Adrenal gland (tissue), 5 donors: Measurements from ENCODE around the gene RBPJ.

ENCODE experiments used
- POLR2A ChIP-seq, 2 donors: fragments of 450-650 bp; IDR thresholded peaks; one replicate each; pipeline ENCODE4 v1.6.1; 2017; ENCODE audit warnings: antibody characterized with exemption in 2 of 2, mild to moderate bottlenecking in 2 of 2, moderate library complexity in 1 of 2
- TF ChIP-seq, protein P1 (sequence below), 6 experiments: fragments of 450-650 bp in 4 of 6; fragments of 200-600 bp in 2 of 6; sonication (generic) in 1 of 6; IDR thresholded peaks; 1 replicate in 5 of 6; 2 replicates in 1 of 6; pipeline versions ENCODE4 v1.5.1 to v1.8.0; 2016 to 2021; ENCODE audit warnings: antibody characterized with exemption in 6 of 6, mild to moderate bottlenecking in 2 of 6, moderate library complexity in 1 of 6
- donor health status: DM: no; HTN: no; CAD: no.

DNA sequence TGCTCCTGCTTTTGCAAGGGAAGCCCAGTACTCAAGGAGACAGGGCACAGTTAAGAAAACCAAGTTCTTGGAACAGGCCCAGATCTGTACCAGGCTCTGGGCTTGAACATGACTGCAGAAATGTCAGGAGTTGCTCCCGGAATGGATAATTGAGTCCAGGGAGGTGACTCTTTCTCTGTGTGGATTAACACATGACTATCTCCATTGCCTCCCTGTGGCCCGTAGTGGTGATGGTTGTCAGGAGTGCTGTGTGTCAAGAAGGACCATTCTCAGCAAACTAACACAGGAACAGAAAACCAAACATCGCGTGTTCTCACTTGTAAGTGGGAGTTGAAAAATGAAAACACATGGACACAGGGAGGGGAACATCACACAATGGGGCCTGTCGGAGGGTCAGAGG is 129.6 kb downstream of the RBPJ start:
- TF ChIP-seq, protein P1, sequence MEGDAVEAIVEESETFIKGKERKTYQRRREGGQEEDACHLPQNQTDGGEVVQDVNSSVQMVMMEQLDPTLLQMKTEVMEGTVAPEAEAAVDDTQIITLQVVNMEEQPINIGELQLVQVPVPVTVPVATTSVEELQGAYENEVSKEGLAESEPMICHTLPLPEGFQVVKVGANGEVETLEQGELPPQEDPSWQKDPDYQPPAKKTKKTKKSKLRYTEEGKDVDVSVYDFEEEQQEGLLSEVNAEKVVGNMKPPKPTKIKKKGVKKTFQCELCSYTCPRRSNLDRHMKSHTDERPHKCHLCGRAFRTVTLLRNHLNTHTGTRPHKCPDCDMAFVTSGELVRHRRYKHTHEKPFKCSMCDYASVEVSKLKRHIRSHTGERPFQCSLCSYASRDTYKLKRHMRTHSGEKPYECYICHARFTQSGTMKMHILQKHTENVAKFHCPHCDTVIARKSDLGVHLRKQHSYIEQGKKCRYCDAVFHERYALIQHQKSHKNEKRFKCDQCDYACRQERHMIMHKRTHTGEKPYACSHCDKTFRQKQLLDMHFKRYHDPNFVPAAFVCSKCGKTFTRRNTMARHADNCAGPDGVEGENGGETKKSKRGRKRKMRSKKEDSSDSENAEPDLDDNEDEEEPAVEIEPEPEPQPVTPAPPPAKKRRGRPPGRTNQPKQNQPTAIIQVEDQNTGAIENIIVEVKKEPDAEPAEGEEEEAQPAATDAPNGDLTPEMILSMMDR (IDR thresholded peaks at IDR 0.05) = no peak
- TF ChIP-seq POLR2A (IDR thresholded peaks at IDR 0.05) = no peak
